ENCODE results near the gene FGFR4. TPM values are rescaled to one million over a fixed set of nuclear protein-coding genes. Genes with fewer than 3 reads are reported as not detected.

Gene FGFR4
- polyA plus RNA-seq, 1 donor (not counting 4 experiments of a cell fraction or from before 2014, with no cell fraction given): 0.62 TPM

DNA sequence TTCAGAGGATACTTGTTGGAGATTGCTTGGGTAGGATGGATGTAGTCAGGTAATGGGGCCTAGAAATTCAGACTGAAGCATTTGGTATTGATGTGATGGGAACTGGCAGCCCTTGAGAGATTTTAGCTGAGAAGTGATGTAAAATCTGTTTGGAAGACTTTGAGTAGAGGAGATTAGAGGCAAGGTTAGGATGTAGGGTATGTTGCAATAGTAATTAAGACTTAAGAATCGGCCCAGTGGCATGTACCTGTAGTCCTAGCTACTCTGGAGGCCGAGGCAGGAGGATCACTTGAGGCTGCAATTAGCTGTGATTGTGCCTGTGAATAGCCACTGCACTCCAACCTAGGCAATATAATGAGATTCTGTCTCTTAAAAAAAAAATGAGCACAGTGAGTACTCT is 53.6 kb downstream of the FGFR4 start:
- no peaks in the 10 kb centered on the region for H3K9me1 ChIP-seq (ENCODE audit: control insufficient read depth, extremely low read depth, insufficient read depth, low read length)
- dilution Hi-C loops (cut with MboI; ENCODE audit: extremely low pct_ligation_motif_present, low sequenced_read_pairs): no loop called here
- H3K4me1 ChIP-seq (ENCODE audit: control insufficient read depth, extremely low read depth, insufficient read depth, low read length): peaks cover 19% of the 10 kb centered on the region
- no peak overlapping the region for H3K4me3 ChIP-seq (ENCODE audit: control insufficient read depth in 2 of 3, extremely low read depth in 1 of 3, insufficient read depth in 2 of 3, low read depth in 1 of 3, low read length in 3 of 3)
- no peak overlapping the region for H3K4me2 ChIP-seq (ENCODE audit: control insufficient read depth, extremely low read depth, insufficient read depth, low read depth, low read length)
- H3K9ac ChIP-seq (ENCODE audit: control insufficient read depth, extremely low read depth, insufficient read depth, low read length): no peak overlapping the region
- TF ChIP-seq, protein P1, sequence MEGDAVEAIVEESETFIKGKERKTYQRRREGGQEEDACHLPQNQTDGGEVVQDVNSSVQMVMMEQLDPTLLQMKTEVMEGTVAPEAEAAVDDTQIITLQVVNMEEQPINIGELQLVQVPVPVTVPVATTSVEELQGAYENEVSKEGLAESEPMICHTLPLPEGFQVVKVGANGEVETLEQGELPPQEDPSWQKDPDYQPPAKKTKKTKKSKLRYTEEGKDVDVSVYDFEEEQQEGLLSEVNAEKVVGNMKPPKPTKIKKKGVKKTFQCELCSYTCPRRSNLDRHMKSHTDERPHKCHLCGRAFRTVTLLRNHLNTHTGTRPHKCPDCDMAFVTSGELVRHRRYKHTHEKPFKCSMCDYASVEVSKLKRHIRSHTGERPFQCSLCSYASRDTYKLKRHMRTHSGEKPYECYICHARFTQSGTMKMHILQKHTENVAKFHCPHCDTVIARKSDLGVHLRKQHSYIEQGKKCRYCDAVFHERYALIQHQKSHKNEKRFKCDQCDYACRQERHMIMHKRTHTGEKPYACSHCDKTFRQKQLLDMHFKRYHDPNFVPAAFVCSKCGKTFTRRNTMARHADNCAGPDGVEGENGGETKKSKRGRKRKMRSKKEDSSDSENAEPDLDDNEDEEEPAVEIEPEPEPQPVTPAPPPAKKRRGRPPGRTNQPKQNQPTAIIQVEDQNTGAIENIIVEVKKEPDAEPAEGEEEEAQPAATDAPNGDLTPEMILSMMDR (optimal IDR thresholded peaks at IDR 0.05 in 1 of 3, IDR thresholded peaks at IDR 0.05 in 1 of 3, conservative IDR thresholded peaks at IDR 0.05 in 1 of 3; ENCODE audit: extremely low read depth in 1 of 3, insufficient read depth in 2 of 3, low read length in 3 of 3): no peak
- TF ChIP-seq EZH2 (IDR thresholded peaks at IDR 0.05; ENCODE audit: low read length): no peak
- peaks cover 89% of the 10 kb centered on the region for H3K79me2 ChIP-seq (ENCODE audit: control insufficient read depth, insufficient read depth, low read length)
- no peaks in the 10 kb centered on the region for H3K9me3 ChIP-seq (ENCODE audit: control insufficient read depth, low read depth, low read length)
- no peaks in the 10 kb centered on the region for H3K27me3 ChIP-seq (ENCODE audit: control insufficient read depth, extremely low read depth, insufficient read depth, low read length)
- H3K27ac ChIP-seq (ENCODE audit: control insufficient read depth, insufficient read depth, low read length): no peak overlapping the region
- FAIRE-seq (no peak), DNase-seq (ENCODE audit: low read depth, low spot score) (no peak)
- H3K36me3 ChIP-seq (ENCODE audit: control insufficient read depth in 2 of 2, extremely low read depth in 1 of 2, insufficient read depth in 2 of 2, low read length in 2 of 2): peaks cover 5 to 6% of the 10 kb centered on the region in 2 experiments
- H2AFZ ChIP-seq (ENCODE audit: control insufficient read depth, low read length): no peak overlapping the region
- H4K20me1 ChIP-seq (ENCODE audit: control insufficient read depth, extremely low read depth, insufficient read depth, low read length): no peaks in the 10 kb centered on the region

DNA sequence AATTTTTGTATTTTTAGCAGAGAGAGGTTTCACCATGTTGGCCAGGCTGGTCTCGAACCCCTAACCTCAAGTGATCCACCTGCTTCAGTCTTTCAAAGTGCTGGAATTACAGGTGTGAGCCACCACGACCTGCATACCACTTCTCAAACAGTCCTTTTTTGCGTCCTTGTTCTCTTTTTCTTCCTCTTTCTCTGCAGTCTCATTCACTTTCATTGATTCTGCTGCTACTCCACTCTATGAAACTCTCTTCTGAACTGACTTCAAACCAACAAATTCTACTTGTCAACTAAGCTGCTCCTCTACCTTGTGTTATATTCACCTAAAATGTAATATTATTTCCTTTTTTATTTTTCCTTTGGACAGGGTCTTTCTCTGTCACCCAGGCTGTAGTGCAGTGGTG is 54.8 kb downstream of the FGFR4 start:
- Histone ChIP-seq H3K27me3 (ENCODE audit: control insufficient read depth, extremely low read depth, insufficient read depth, low read length) (no peaks in the 10 kb centered on the region), H4K20me1 (ENCODE audit: control insufficient read depth, extremely low read depth, insufficient read depth, low read length) (no peaks in the 10 kb centered on the region), H3K9me1 (ENCODE audit: control insufficient read depth, extremely low read depth, insufficient read depth, low read length) (no peaks in the 10 kb centered on the region), H3K4me2 (ENCODE audit: control insufficient read depth, extremely low read depth, insufficient read depth, low read depth, low read length) (no peak overlapping the region), H3K4me1 (ENCODE audit: control insufficient read depth, extremely low read depth, insufficient read depth, low read length) (peaks cover 8% of the 10 kb centered on the region), H2AFZ (ENCODE audit: control insufficient read depth, low read length) (no peak overlapping the region), H3K36me3 (ENCODE audit: control insufficient read depth in 2 of 2, extremely low read depth in 1 of 2, insufficient read depth in 2 of 2, low read length in 2 of 2) (peaks cover 0 to 4% of the 10 kb centered on the region in 2 experiments), H3K9me3 (ENCODE audit: control insufficient read depth, low read depth, low read length) (no peaks in the 10 kb centered on the region), H3K4me3 (ENCODE audit: control insufficient read depth in 2 of 3, extremely low read depth in 1 of 3, insufficient read depth in 2 of 3, low read depth in 1 of 3, low read length in 3 of 3) (no peak overlapping the region), H3K9ac (ENCODE audit: control insufficient read depth, extremely low read depth, insufficient read depth, low read length) (no peak overlapping the region), H3K27ac (ENCODE audit: control insufficient read depth, insufficient read depth, low read length) (no peak overlapping the region), H3K79me2 (ENCODE audit: control insufficient read depth, insufficient read depth, low read length) (peaks cover 85% of the 10 kb centered on the region)
- dilution Hi-C loops (cut with MboI; ENCODE audit: extremely low pct_ligation_motif_present, low sequenced_read_pairs): no loop called here
- no peak for TF ChIP-seq EZH2 (IDR thresholded peaks at IDR 0.05; ENCODE audit: low read length)
- TF ChIP-seq, protein P1 (optimal IDR thresholded peaks at IDR 0.05 in 1 of 3, IDR thresholded peaks at IDR 0.05 in 1 of 3, conservative IDR thresholded peaks at IDR 0.05 in 1 of 3; ENCODE audit: extremely low read depth in 1 of 3, insufficient read depth in 2 of 3, low read length in 3 of 3): no peak
- no peak for FAIRE-seq
- DNase-seq (ENCODE audit: low read depth, low spot score): no peak
